Activated CD4-positive, alpha-beta T cell treated with anti-CD3 and anti-CD28 coated beads, Interleukin-2, amount 50 U/mL, for 1 hour (primary cell): ENCODE data around the gene AMZ2.
A peak's percentile ranks its signal among the peaks of the same experiment; 100 is the strongest.

Experiments used
- DNase-seq: peaks from one replicate; pipeline ENCODE4 v3.0.0-alpha.2; 2020

AMZ2 gene

GRCh38 chr17:68293490-68294195 lies 45.8 kb downstream of the AMZ2 start:
- no peak for DNase-seq

- no peak for DNase-seq
Observed at GRCh38 chr17:68294196-68294555, 46.3 kb downstream of the AMZ2 start.

GRCh38 chr17:68294617-68295016 lies 46.8 kb downstream of the AMZ2 start:
- no peak for DNase-seq

- DNase-seq = no peak
Observed at GRCh38 chr17:68295086-68295485, 47.2 kb downstream of the AMZ2 start.

GRCh38 chr17:68296217-68297191 lies 48.7 kb downstream of the AMZ2 start:
- peak; percentile 36 for DNase-seq

GRCh38 chr17:68297195-68297594 lies 49.4 kb downstream of the AMZ2 start:
- no peak for DNase-seq

GRCh38 chr17:68298601-68299000 lies 50.8 kb downstream of the AMZ2 start:
- no peak for DNase-seq

- no peak for DNase-seq
Observed at GRCh38 chr17:68299817-68300216, 52.0 kb downstream of the AMZ2 start.

GRCh38 chr17:68301438-68301959 lies 53.7 kb downstream of the AMZ2 start:
- DNase-seq = no peak

GRCh38 chr17:68302066-68302564 lies 54.3 kb downstream of the AMZ2 start:
- DNase-seq = no peak

- DNase-seq = no peak
Observed at GRCh38 chr17:68302666-68303065, 54.8 kb downstream of the AMZ2 start.

- no peak for DNase-seq
Observed at GRCh38 chr17:68304706-68305105, 56.9 kb downstream of the AMZ2 start.

- no peak for DNase-seq
Observed at GRCh38 chr17:68305142-68305541, 57.3 kb downstream of the AMZ2 start.
